Karpas-422 (cell line): Measurements from ENCODE around the gene TBC1D1. TPM values are rescaled to one million over a fixed set of nuclear protein-coding genes. Genes with fewer than 3 reads are reported as not detected.

ENCODE experiments used
- DNase-seq: peaks from one replicate; pipeline ENCODE4 v3.0.0-alpha.2; 2015
- H2AFZ ChIP-seq: fragments of 200-600 bp; sonication (generic); 2 replicates; pipeline ENCODE4 v1.6.1; 2014; ENCODE audit warnings: antibody characterized with exemption, low read length, mixed read lengths
- H3K27ac ChIP-seq: fragments of 200-600 bp; sonication (generic); 2 replicates; pipeline ENCODE4 v1.5.1; 2014; ENCODE audit warnings: mild to moderate bottlenecking, low read length, moderate library complexity
- H3K27me3 ChIP-seq: fragments of 200-600 bp; sonication (generic); 2 replicates; pipeline ENCODE4 v1.6.1; 2014; ENCODE audit warnings: low read length, mixed read lengths
- H3K36me3 ChIP-seq: fragments of 200-600 bp; sonication (generic); 2 replicates; pipeline ENCODE4 v1.6.1; 2014; ENCODE audit warnings: low read length, mixed read lengths; ENCODE audit not compliant: insufficient read depth
- H3K4me1 ChIP-seq: fragments of 200-600 bp; sonication (generic); 2 replicates; pipeline ENCODE4 v1.6.1; 2014; ENCODE audit warnings: mild to moderate bottlenecking, low read length, mixed read lengths
- H3K4me2 ChIP-seq: fragments of 200-600 bp; sonication (generic); 2 replicates; pipeline ENCODE4 v1.6.1; 2014; ENCODE audit warnings: low read length, low read depth, mild to moderate bottlenecking; ENCODE audit not compliant: poor library complexity, severe bottlenecking
- H3K4me3 ChIP-seq: fragments of 200-600 bp; sonication (generic); 2 replicates; pipeline ENCODE4 v1.5.1; 2014; ENCODE audit warnings: mild to moderate bottlenecking, antibody characterized with exemption, low read length, mixed read lengths
- H3K79me2 ChIP-seq: fragments of 200-600 bp; sonication (generic); 2 replicates; pipeline ENCODE4 v1.6.1; 2014; ENCODE audit warnings: mild to moderate bottlenecking, low read length, mixed read lengths
- H3K9ac ChIP-seq: fragments of 200-600 bp; sonication (generic); 2 replicates; pipeline ENCODE4 v1.6.0; 2014; ENCODE audit warnings: low read length
- H3K9me2 ChIP-seq: fragments of 200-600 bp; sonication (generic), shearing (Covaris generic); replicated peaks from 2 replicates; pipeline ENCODE4 v1.6.0; 2014; ENCODE audit warnings: mild to moderate bottlenecking, low read length, moderate library complexity; ENCODE audit not compliant: insufficient read depth
- H3K9me3 ChIP-seq: fragments of 300-700, 200-600 bp; sonication (generic); 2 replicates; pipeline ENCODE4 v1.6.1; 2014; ENCODE audit warnings: low read length, mixed read lengths
- H4K20me1 ChIP-seq: fragments of 200-600 bp; sonication (generic); 2 replicates; pipeline ENCODE4 v1.6.1; 2014; ENCODE audit warnings: mild to moderate bottlenecking, antibody characterized with exemption, low read length, low read depth; ENCODE audit not compliant: insufficient read depth
- total RNA-seq: library from RNA; depleted of rRNA; stranded (reverse); fragments of >200 nt; shearing (Covaris generic); gene quantifications from 2 replicates; pipeline ENCODE4 v1.2.3, GENCODE V29; 2014; ENCODE audit warnings: low replicate concordance

Gene TBC1D1
- total RNA-seq, 1 experiment from 2014 or later: 30.5 TPM

GRCh38 chr4:37938208-37938607 is 47.3 kb downstream of the TBC1D1 start:
- no peaks in the 10 kb centered on the region for H3K27me3 ChIP-seq
- H2AFZ ChIP-seq: no peak overlapping the region
- H3K27ac ChIP-seq: no peak overlapping the region
- H3K4me1 ChIP-seq: no peaks in the 10 kb centered on the region
- H3K79me2 ChIP-seq: no peaks in the 10 kb centered on the region; the same call in 1 of the 2 replicates
- DNase-seq: no peak
- H3K4me3 ChIP-seq: no peak overlapping the region
- H3K9me2 ChIP-seq: no peaks in the 10 kb centered on the region
- H4K20me1 ChIP-seq: no peaks in the 10 kb centered on the region
- H3K36me3 ChIP-seq: no peaks in the 10 kb centered on the region
- no peak overlapping the region for H3K9ac ChIP-seq
- H3K4me2 ChIP-seq: no peak overlapping the region
- H3K9me3 ChIP-seq: no peaks in the 10 kb centered on the region

GRCh38 chr4:37946503-37947179 is 55.8 kb downstream of the TBC1D1 start:
- H3K36me3 ChIP-seq: no peaks in the 10 kb centered on the region
- H3K4me1 ChIP-seq: no peaks in the 10 kb centered on the region
- 0 out of 2 replicates have a peak, but pooled peaks cover 6% of the 10 kb centered on the region for H3K79me2 ChIP-seq
- H3K9me3 ChIP-seq: no peaks in the 10 kb centered on the region
- no peak overlapping the region for H2AFZ ChIP-seq
- no peak overlapping the region for H3K4me2 ChIP-seq
- H3K27ac ChIP-seq: no peak overlapping the region
- DNase-seq: no peak
- no peaks in the 10 kb centered on the region for H3K27me3 ChIP-seq
- H3K9ac ChIP-seq: no peak overlapping the region
- no peak overlapping the region for H3K4me3 ChIP-seq
- no peaks in the 10 kb centered on the region for H3K9me2 ChIP-seq
- H4K20me1 ChIP-seq: no peaks in the 10 kb centered on the region

GRCh38 chr4:37948542-37948941 is 57.7 kb downstream of the TBC1D1 start:
- Histone ChIP-seq H3K4me1 (no peaks in the 10 kb centered on the region), H3K4me2 (no peak overlapping the region), H3K9ac (no peak overlapping the region), H2AFZ (no peak overlapping the region), H4K20me1 (no peaks in the 10 kb centered on the region), H3K9me2 (no peaks in the 10 kb centered on the region), H3K79me2 (0 out of 2 replicates have a peak, but pooled peaks cover 6% of the 10 kb centered on the region), H3K4me3 (no peak overlapping the region), H3K9me3 (no peaks in the 10 kb centered on the region), H3K36me3 (no peaks in the 10 kb centered on the region), H3K27ac (no peak overlapping the region), H3K27me3 (no peaks in the 10 kb centered on the region)
- no peak for DNase-seq

GRCh38 chr4:37949636-37950426 is 58.9 kb downstream of the TBC1D1 start:
- Histone ChIP-seq H3K27ac (no peak overlapping the region), H3K4me2 (no peak overlapping the region), H3K9ac (no peak overlapping the region), H3K36me3 (no peaks in the 10 kb centered on the region), H4K20me1 (no peaks in the 10 kb centered on the region), H2AFZ (no peak overlapping the region), H3K4me3 (no peak overlapping the region), H3K9me2 (no peaks in the 10 kb centered on the region), H3K4me1 (no peaks in the 10 kb centered on the region), H3K79me2 (0 out of 2 replicates have a peak, but pooled peaks cover 6% of the 10 kb centered on the region), H3K27me3 (no peaks in the 10 kb centered on the region), H3K9me3 (no peaks in the 10 kb centered on the region)
- DNase-seq: no peak

GRCh38 chr4:37951461-37952352 is 60.8 kb downstream of the TBC1D1 start:
- Histone ChIP-seq H3K4me1 (no peaks in the 10 kb centered on the region), H3K4me3 (no peak overlapping the region), H3K79me2 (0 out of 2 replicates have a peak, but pooled peaks cover 6% of the 10 kb centered on the region), H3K9ac (no peak overlapping the region), H4K20me1 (no peaks in the 10 kb centered on the region), H3K9me2 (no peaks in the 10 kb centered on the region), H3K9me3 (no peaks in the 10 kb centered on the region), H3K36me3 (no peaks in the 10 kb centered on the region), H3K27ac (no peak overlapping the region), H3K4me2 (no peak overlapping the region), H2AFZ (no peak overlapping the region), H3K27me3 (no peaks in the 10 kb centered on the region)
- no peak for DNase-seq

GRCh38 chr4:37953156-37953555 is 62.3 kb downstream of the TBC1D1 start:
- no peak for DNase-seq

GRCh38 chr4:37953620-37954293 is 62.9 kb downstream of the TBC1D1 start:
- no peaks in the 10 kb centered on the region for H3K27me3 ChIP-seq
- H3K4me1 ChIP-seq: no peaks in the 10 kb centered on the region
- H3K36me3 ChIP-seq: no peaks in the 10 kb centered on the region
- no peak overlapping the region for H3K27ac ChIP-seq
- H2AFZ ChIP-seq: no peak overlapping the region
- H4K20me1 ChIP-seq: no peaks in the 10 kb centered on the region
- no peak overlapping the region for H3K4me2 ChIP-seq
- H3K9me2 ChIP-seq: no peaks in the 10 kb centered on the region
- H3K4me3 ChIP-seq: no peak overlapping the region
- no peak overlapping the region for H3K9ac ChIP-seq
- no peak for DNase-seq
- 0 out of 2 replicates have a peak, but pooled peaks cover 6% of the 10 kb centered on the region for H3K79me2 ChIP-seq
- no peaks in the 10 kb centered on the region for H3K9me3 ChIP-seq

More at GRCh38 chr4:37953156-37953555, 62.3 kb downstream of the TBC1D1 start:
- H3K36me3 ChIP-seq: no peaks in the 10 kb centered on the region
- H3K79me2 ChIP-seq: 0 out of 2 replicates have a peak, but pooled peaks cover 6% of the 10 kb centered on the region
- H3K9ac ChIP-seq: no peak overlapping the region
- H4K20me1 ChIP-seq: no peaks in the 10 kb centered on the region
- no peaks in the 10 kb centered on the region for H3K9me2 ChIP-seq
- H3K4me2 ChIP-seq: no peak overlapping the region
- no peaks in the 10 kb centered on the region for H3K4me1 ChIP-seq
- H2AFZ ChIP-seq: no peak overlapping the region
- no peaks in the 10 kb centered on the region for H3K27me3 ChIP-seq
- no peaks in the 10 kb centered on the region for H3K9me3 ChIP-seq
- H3K27ac ChIP-seq: no peak overlapping the region
- no peak overlapping the region for H3K4me3 ChIP-seq
